Suprapubic skin (tissue), 4 donors: ENCODE results near the gene CDH4. TPM values are rescaled to one million over a fixed set of nuclear protein-coding genes. Genes with fewer than 3 reads are reported as not detected.

Source experiments
- DNase-seq, 2 donors: peaks; one replicate each; pipeline ENCODE4 v3.0.0-alpha.2; 2019; ENCODE audit warnings: low spot score in 2 of 2
- H3K27ac ChIP-seq: fragments of 200-600 bp; sonication (generic); one replicate; pipeline ENCODE4 v1.5.1; 2019
- H3K27me3 ChIP-seq: fragments of 200-600 bp; sonication (generic); one replicate; pipeline ENCODE4 v1.5.1; 2019
- H3K36me3 ChIP-seq: fragments of 200-600 bp; sonication (generic); one replicate; pipeline ENCODE4 v1.5.1; 2019
- H3K4me1 ChIP-seq: fragments of 200-600 bp; sonication (generic); one replicate; pipeline ENCODE4 v1.5.1; 2019
- H3K4me3 ChIP-seq: fragments of 200-600 bp; sonication (generic); one replicate; pipeline ENCODE4 v1.5.1; 2019; ENCODE audit warnings: mild to moderate bottlenecking
- H3K9me3 ChIP-seq: fragments of 200-600 bp; sonication (generic); one replicate; pipeline ENCODE4 v1.5.1; 2019
- EP300 ChIP-seq: sonication (generic); formaldehyde crosslinking; IDR thresholded peaks from one replicate; pipeline ENCODE4 v1.6.1; 2017; ENCODE audit warnings: antibody characterized with exemption
- POLR2A ChIP-seq, 2 donors: fragments of 450-650 bp; IDR thresholded peaks; one replicate each; pipeline ENCODE4 v1.6.1; 2017; ENCODE audit warnings: antibody characterized with exemption in 2 of 2, mild to moderate bottlenecking in 2 of 2, moderate library complexity in 2 of 2
- POLR2AphosphoS5 ChIP-seq, 3 donors: sonication (generic); formaldehyde crosslinking; IDR thresholded peaks; one replicate each; pipeline ENCODE4 v1.6.1; 2017; ENCODE audit warnings: antibody characterized with exemption in 3 of 3
- WGBS: methylation state at CpG from one replicate; pipeline ENCODE4 v1.1.5; 2018; 5-methylcytosine and 5-hydroxymethylcytosine counted together
- total RNA-seq, 4 donors: library from RNA; depleted of rRNA; stranded (reverse); fragments of >200 nt; gene quantifications; one replicate each; pipeline ENCODE4 v1.1.0, GENCODE V29; 2016
- TF ChIP-seq, protein P1 (sequence below), 2 donors: fragments of 200-600 bp in 1 of 2; fragments of 450-650 bp in 1 of 2; sonication (generic) in 1 of 2; IDR thresholded peaks; one replicate each; pipeline ENCODE4 v1.5.1; 2016 to 2019; ENCODE audit warnings: antibody characterized with exemption in 2 of 2, mild to moderate bottlenecking in 1 of 2, moderate library complexity in 1 of 2

CDH4 gene
- total RNA-seq, 4 donors from 2014 or later, result 0.91 to 5.9 (median 2.6) TPM

DNA sequence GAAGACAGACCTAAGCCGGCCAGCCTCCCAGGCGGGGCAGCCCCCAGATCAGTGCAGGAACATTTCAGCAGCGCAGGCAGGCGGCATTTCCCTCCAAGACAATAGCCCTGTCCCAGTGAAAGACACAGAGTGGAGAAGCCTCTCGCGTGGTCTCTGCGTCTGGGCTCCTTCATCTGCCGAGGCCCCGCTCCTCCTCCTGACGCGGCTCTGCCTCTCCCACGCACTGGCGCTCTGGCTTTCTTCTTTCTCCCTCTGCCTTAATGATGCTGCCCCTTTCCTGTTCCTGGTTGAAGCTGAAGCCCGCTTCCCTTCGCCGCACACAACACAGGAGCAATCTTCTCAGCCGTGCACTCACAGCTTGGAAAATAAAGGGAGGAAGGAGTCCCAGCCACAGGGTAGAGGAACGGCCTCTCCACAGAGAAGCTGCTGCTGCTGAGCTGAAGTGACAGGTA, 347.5 kb downstream of the CDH4 start:
- H3K27ac ChIP-seq, result no peak overlapping the region
- no peak overlapping the region for H3K4me3 ChIP-seq
- no peaks in the 10 kb centered on the region for H3K27me3 ChIP-seq
- DNase-seq, result no peak
- H3K4me1 ChIP-seq, result no peaks in the 10 kb centered on the region
- no peaks in the 10 kb centered on the region for H3K9me3 ChIP-seq
- 67% methylated on average over 18 of the region's 18 CpGs for WGBS
- H3K36me3 ChIP-seq, result no peaks in the 10 kb centered on the region
- TF ChIP-seq POLR2AphosphoS5 (IDR thresholded peaks at IDR 0.05) (no peak), EP300 (no peak), POLR2A (IDR thresholded peaks at IDR 0.05) (no peak)
- TF ChIP-seq, protein P1, sequence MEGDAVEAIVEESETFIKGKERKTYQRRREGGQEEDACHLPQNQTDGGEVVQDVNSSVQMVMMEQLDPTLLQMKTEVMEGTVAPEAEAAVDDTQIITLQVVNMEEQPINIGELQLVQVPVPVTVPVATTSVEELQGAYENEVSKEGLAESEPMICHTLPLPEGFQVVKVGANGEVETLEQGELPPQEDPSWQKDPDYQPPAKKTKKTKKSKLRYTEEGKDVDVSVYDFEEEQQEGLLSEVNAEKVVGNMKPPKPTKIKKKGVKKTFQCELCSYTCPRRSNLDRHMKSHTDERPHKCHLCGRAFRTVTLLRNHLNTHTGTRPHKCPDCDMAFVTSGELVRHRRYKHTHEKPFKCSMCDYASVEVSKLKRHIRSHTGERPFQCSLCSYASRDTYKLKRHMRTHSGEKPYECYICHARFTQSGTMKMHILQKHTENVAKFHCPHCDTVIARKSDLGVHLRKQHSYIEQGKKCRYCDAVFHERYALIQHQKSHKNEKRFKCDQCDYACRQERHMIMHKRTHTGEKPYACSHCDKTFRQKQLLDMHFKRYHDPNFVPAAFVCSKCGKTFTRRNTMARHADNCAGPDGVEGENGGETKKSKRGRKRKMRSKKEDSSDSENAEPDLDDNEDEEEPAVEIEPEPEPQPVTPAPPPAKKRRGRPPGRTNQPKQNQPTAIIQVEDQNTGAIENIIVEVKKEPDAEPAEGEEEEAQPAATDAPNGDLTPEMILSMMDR (IDR thresholded peaks at IDR 0.05), result no peak

DNA sequence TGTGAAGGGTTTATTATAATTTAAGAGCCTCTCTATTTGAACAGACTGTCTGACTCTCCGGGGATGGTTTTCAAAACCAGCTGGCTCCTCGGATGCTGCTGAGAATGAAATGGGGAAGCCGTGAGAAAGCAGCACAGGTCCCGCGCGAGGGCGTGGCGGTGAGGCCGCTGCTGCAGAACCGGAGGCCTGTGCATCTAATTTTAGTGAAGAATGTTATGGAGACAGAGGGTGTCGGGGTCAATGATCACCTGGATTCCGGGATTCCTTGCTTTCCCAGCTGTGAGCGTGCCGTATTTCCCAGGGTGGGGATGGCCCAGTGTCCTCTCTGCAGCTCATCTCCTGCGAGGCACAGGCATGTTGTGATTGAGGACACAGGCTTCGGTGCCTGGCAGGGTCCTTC, 348.0 kb downstream of the CDH4 start:
- no peak for DNase-seq
- Histone ChIP-seq H3K36me3 (no peaks in the 10 kb centered on the region), H3K27me3 (no peaks in the 10 kb centered on the region), H3K4me1 (no peaks in the 10 kb centered on the region), H3K9me3 (no peaks in the 10 kb centered on the region), H3K27ac (no peak overlapping the region), H3K4me3 (no peak overlapping the region)
- TF ChIP-seq POLR2AphosphoS5 (IDR thresholded peaks at IDR 0.05) (no peak), POLR2A (IDR thresholded peaks at IDR 0.05) (no peak), EP300 (no peak)
- TF ChIP-seq, protein P1 (IDR thresholded peaks at IDR 0.05), result no peak
- WGBS, result 91% methylated on average over 15 of the region's 16 CpGs

DNA sequence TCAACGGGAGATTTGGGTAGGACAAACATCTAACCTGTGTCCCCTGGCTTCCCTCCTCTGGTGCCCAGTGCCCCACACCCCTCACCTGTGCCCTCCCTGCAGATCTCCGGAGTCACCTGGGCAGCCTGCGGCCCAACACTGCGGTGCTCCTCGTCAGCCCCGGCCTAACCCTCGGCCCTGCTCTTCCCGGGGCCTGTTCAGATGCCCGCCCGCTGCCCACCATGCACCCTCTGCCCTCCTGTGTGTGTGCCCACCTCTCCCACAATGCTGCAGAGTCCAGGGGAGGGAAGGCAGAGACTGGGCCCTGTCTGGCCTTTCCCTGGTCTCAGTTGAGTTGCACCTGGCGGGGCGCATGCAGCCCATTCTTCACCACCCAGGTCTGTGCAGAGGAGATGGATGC, 349.3 kb downstream of the CDH4 start:
- DNase-seq, result no peak
- 95% methylated on average over 4 of the region's 12 CpGs for WGBS

DNA sequence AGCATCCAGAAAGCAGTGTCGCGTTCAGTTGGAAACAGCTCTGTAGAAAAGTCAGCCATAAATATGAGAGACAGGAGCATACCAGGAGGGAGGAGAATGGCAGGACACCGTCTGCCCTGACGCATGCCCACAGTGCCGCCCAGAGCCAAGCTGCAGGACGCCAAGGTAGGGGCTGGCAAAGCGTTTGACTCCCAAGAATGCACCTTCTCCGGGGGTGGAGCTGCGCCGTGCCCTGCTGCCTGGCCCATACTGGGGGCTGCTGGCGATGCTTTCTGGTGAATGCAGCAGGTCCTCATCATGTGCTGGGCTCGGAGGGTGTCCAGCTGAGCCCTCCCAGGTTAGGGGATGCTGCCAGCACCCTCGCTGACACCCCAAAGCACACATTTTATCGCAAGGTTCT, 349.8 kb downstream of the CDH4 start:
- H3K9me3 ChIP-seq, result no peaks in the 10 kb centered on the region
- H3K27ac ChIP-seq, result no peak overlapping the region
- WGBS, result 89% methylated on average over 6 of the region's 14 CpGs
- no peak for TF ChIP-seq POLR2A (IDR thresholded peaks at IDR 0.05)
- TF ChIP-seq POLR2AphosphoS5 (IDR thresholded peaks at IDR 0.05), result no peak
- TF ChIP-seq, protein P1 (IDR thresholded peaks at IDR 0.05), result no peak
- no peak for TF ChIP-seq EP300
- no peaks in the 10 kb centered on the region for H3K4me1 ChIP-seq
- H3K36me3 ChIP-seq, result no peaks in the 10 kb centered on the region
- no peak for DNase-seq
- H3K4me3 ChIP-seq, result no peak overlapping the region
- no peaks in the 10 kb centered on the region for H3K27me3 ChIP-seq

More for the DNA sequence above, 349.3 kb downstream of the CDH4 start:
- Histone ChIP-seq H3K4me3 (no peak overlapping the region), H3K36me3 (no peaks in the 10 kb centered on the region), H3K27ac (no peak overlapping the region), H3K9me3 (no peaks in the 10 kb centered on the region), H3K27me3 (no peaks in the 10 kb centered on the region), H3K4me1 (no peaks in the 10 kb centered on the region)
- TF ChIP-seq POLR2A (IDR thresholded peaks at IDR 0.05), result no peak
- TF ChIP-seq, protein P1 (IDR thresholded peaks at IDR 0.05), result no peak
- TF ChIP-seq POLR2AphosphoS5 (IDR thresholded peaks at IDR 0.05), result no peak
- TF ChIP-seq EP300, result no peak

DNA sequence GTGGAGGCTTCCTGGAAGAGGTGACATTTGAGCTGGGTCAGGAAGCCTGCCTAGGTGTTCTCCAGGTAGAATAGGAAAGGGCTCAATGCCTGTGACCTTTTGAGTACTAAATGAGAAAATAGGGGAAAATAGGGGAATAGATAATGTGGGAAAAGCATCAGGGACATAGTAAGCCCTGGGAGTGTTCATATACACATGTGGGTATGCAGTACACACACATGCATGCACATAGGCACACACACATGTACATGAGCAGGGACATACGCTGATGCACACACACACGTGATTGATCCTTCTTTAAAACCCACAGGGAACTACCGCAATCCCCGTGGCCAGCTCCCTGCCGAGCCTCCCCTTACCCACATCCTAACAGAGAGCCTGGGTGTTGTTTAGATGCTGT, 351.7 kb downstream of the CDH4 start:
- 95% methylated on average over 5 of the region's 5 CpGs for WGBS
- Histone ChIP-seq H3K36me3 (no peaks in the 10 kb centered on the region), H3K4me3 (no peak overlapping the region), H3K4me1 (peaks cover 9% of the 10 kb centered on the region), H3K27ac (no peak overlapping the region), H3K9me3 (no peaks in the 10 kb centered on the region), H3K27me3 (no peaks in the 10 kb centered on the region)
- no peak for DNase-seq
- TF ChIP-seq, protein P1 (IDR thresholded peaks at IDR 0.05), result no peak
- no peak for TF ChIP-seq EP300
- no peak for TF ChIP-seq POLR2A (IDR thresholded peaks at IDR 0.05)
- no peak for TF ChIP-seq POLR2AphosphoS5 (IDR thresholded peaks at IDR 0.05)
